NCI-H2196 (cell line): ENCODE measurements around the gene MECR.

Experiments used
- DNase-seq: peaks from one replicate; lab custom pipeline; 2025; ENCODE audit not compliant: unreplicated experiment; lab: John Stamatoyannopoulos, UW

Gene MECR

GRCh38 chr1:29208442-29208841 lies 22.3 kb downstream of the MECR start:
- no peak for DNase-seq

GRCh38 chr1:29202584-29203340 lies 28.0 kb downstream of the MECR start:
- DNase-seq, result peak; percentile 99

- no peak for DNase-seq
These were observed 28.7 kb downstream of the MECR start for GRCh38 chr1:29202053-29202452.

GRCh38 chr1:29201595-29202051 lies 29.1 kb downstream of the MECR start:
- no peak for DNase-seq

GRCh38 chr1:29200906-29201594 lies 29.7 kb downstream of the MECR start:
- DNase-seq, result no peak

- DNase-seq, result no peak
These were observed 32.7 kb downstream of the MECR start for GRCh38 chr1:29197993-29198392.

GRCh38 chr1:29197590-29197924 lies 33.2 kb downstream of the MECR start:
- DNase-seq, result peak; percentile 14

- DNase-seq, result no peak
These were observed 33.7 kb downstream of the MECR start for GRCh38 chr1:29196863-29197589.

- peak; percentile 56 for DNase-seq
These were observed 34.8 kb downstream of the MECR start for GRCh38 chr1:29195881-29196291.

- DNase-seq, result no peak
These were observed 36.8 kb downstream of the MECR start for GRCh38 chr1:29193879-29194455.

- no peak for DNase-seq
These were observed 40.0 kb downstream of the MECR start for GRCh38 chr1:29190718-29191117.

- no peak for DNase-seq
These were observed 44.0 kb downstream of the MECR start for GRCh38 chr1:29186707-29187106.

- no peak for DNase-seq
These were observed 44.5 kb downstream of the MECR start for GRCh38 chr1:29186252-29186651.

GRCh38 chr1:29183287-29183686 lies 47.4 kb downstream of the MECR start:
- DNase-seq, result no peak

- DNase-seq, result peak; percentile 99
These were observed 49.1 kb downstream of the MECR start, which contains the start of gene SRSF4 for GRCh38 chr1:29181413-29182225. SRSF4 (minus strand) TSS chr1:29181900; CDS start chr1:29181752, 148 bp downstream.

- peak; percentile 55 for DNase-seq
These were observed 50.0 kb downstream of the MECR start for GRCh38 chr1:29180497-29181412.

GRCh38 chr1:29179641-29180184 lies 51.0 kb downstream of the MECR start:
- DNase-seq, result no peak

GRCh38 chr1:29177022-29177705 lies 53.6 kb downstream of the MECR start:
- no peak for DNase-seq

GRCh38 chr1:29176576-29176975 lies 54.2 kb downstream of the MECR start:
- no peak for DNase-seq
